ENCODE results near the gene BAZ1B.
A peak's percentile ranks its signal among the peaks of the same experiment; 100 is the strongest.
"Not testable (repeated sequence)": the region's sequence is repeated elsewhere in the genome, so short reads cannot be mapped to it uniquely, and the experiment has no call there.

Gene BAZ1B

GRCh38 chr7:73433924-73434700 is 88.0 kb downstream of the BAZ1B start:
- H3K27ac ChIP-seq (ENCODE audit: low read depth, low read length), result no peak overlapping the region

GRCh38 chr7:73432676-73433075 is 89.4 kb downstream of the BAZ1B start:
- Histone ChIP-seq H3K4me3 (ENCODE audit: low read depth, low read length) (no peak overlapping the region), H3K36me3 (ENCODE audit: control insufficient read depth, insufficient read depth, low read length) (no peaks in the 10 kb centered on the region), H3K4me1 (ENCODE audit: control insufficient read depth, insufficient read depth, low read length) (peaks cover 8% of the 10 kb centered on the region)

More at GRCh38 chr7:73433924-73434700, 88.0 kb downstream of the BAZ1B start:
- H3K36me3 ChIP-seq (ENCODE audit: control insufficient read depth, insufficient read depth, low read length), result peaks cover 3% of the 10 kb centered on the region; the same call in 1 of the 2 replicates
- H3K9me3 ChIP-seq (ENCODE audit: control insufficient read depth, insufficient read depth, low read depth, low read length), result no peaks in the 10 kb centered on the region
- H3K4me1 ChIP-seq (ENCODE audit: control insufficient read depth, insufficient read depth, low read length), result peaks cover 8% of the 10 kb centered on the region; the same call in 1 of the 2 replicates
- peak overlapping the region; percentile 63; the same call in 1 of the 2 replicates for H3K4me3 ChIP-seq (ENCODE audit: low read depth, low read length)
- H3K27me3 ChIP-seq (ENCODE audit: control insufficient read depth, insufficient read depth, low read length), result peaks cover 18% of the 10 kb centered on the region
- no peak overlapping the region for H3K9ac ChIP-seq (ENCODE audit: low read length)

GRCh38 chr7:73431041-73431835 is 90.9 kb downstream of the BAZ1B start:
- H3K36me3 ChIP-seq (ENCODE audit: control insufficient read depth, insufficient read depth, low read length), result no peaks in the 10 kb centered on the region
- H3K27me3 ChIP-seq (ENCODE audit: control insufficient read depth, insufficient read depth, low read length), result peaks cover 18% of the 10 kb centered on the region
- H3K4me1 ChIP-seq (ENCODE audit: control insufficient read depth, insufficient read depth, low read length), result peaks cover 8% of the 10 kb centered on the region
- H3K4me3 ChIP-seq (ENCODE audit: low read depth, low read length), result no peak overlapping the region
- H3K9ac ChIP-seq (ENCODE audit: low read length), result no peak overlapping the region
- no peak overlapping the region for H3K27ac ChIP-seq (ENCODE audit: low read depth, low read length)
- no peaks in the 10 kb centered on the region for H3K9me3 ChIP-seq (ENCODE audit: control insufficient read depth, insufficient read depth, low read depth, low read length)

More at GRCh38 chr7:73432676-73433075, 89.4 kb downstream of the BAZ1B start:
- no peak overlapping the region for H3K9ac ChIP-seq (ENCODE audit: low read length)
- no peaks in the 10 kb centered on the region for H3K9me3 ChIP-seq (ENCODE audit: control insufficient read depth, insufficient read depth, low read depth, low read length)
- no peak overlapping the region for H3K27ac ChIP-seq (ENCODE audit: low read depth, low read length)
- H3K27me3 ChIP-seq (ENCODE audit: control insufficient read depth, insufficient read depth, low read length), result peaks cover 18% of the 10 kb centered on the region

- peaks cover 17% of the 10 kb centered on the region for H3K27me3 ChIP-seq (ENCODE audit: control insufficient read depth, insufficient read depth, low read length)
- H3K36me3 ChIP-seq (ENCODE audit: control insufficient read depth, insufficient read depth, low read length); H3K4me3 ChIP-seq (ENCODE audit: low read depth, low read length); H3K4me1 ChIP-seq (ENCODE audit: control insufficient read depth, insufficient read depth, low read length); H3K9ac ChIP-seq (ENCODE audit: low read length); H3K9me3 ChIP-seq (ENCODE audit: control insufficient read depth, insufficient read depth, low read depth, low read length); H3K27ac ChIP-seq (ENCODE audit: low read depth, low read length): not testable (repeated sequence)
These were observed 91.6 kb downstream of the BAZ1B start for GRCh38 chr7:73430540-73430939.

- peaks cover 10% of the 10 kb centered on the region for H3K27me3 ChIP-seq (ENCODE audit: control insufficient read depth, insufficient read depth, low read length)
- H3K4me1 ChIP-seq (ENCODE audit: control insufficient read depth, insufficient read depth, low read length), result peaks cover 6% of the 10 kb centered on the region
- no peaks in the 10 kb centered on the region for H3K9me3 ChIP-seq (ENCODE audit: control insufficient read depth, insufficient read depth, low read depth, low read length)
- no peak overlapping the region for H3K4me3 ChIP-seq (ENCODE audit: low read depth, low read length)
- no peak overlapping the region for H3K9ac ChIP-seq (ENCODE audit: low read length)
- H3K27ac ChIP-seq (ENCODE audit: low read depth, low read length), result no peak overlapping the region
- H3K36me3 ChIP-seq (ENCODE audit: control insufficient read depth, insufficient read depth, low read length), result no peaks in the 10 kb centered on the region
These were observed 92.2 kb downstream of the BAZ1B start for GRCh38 chr7:73429622-73430505.

GRCh38 chr7:73429215-73429614 is 92.9 kb downstream of the BAZ1B start:
- H3K9ac ChIP-seq (ENCODE audit: low read length), result no peak overlapping the region
- peaks cover 4% of the 10 kb centered on the region for H3K27me3 ChIP-seq (ENCODE audit: control insufficient read depth, insufficient read depth, low read length)
- no peak overlapping the region for H3K27ac ChIP-seq (ENCODE audit: low read depth, low read length)
- H3K36me3 ChIP-seq (ENCODE audit: control insufficient read depth, insufficient read depth, low read length), result no peaks in the 10 kb centered on the region
- H3K9me3 ChIP-seq (ENCODE audit: control insufficient read depth, insufficient read depth, low read depth, low read length), result no peaks in the 10 kb centered on the region
- H3K4me3 ChIP-seq (ENCODE audit: low read depth, low read length), result 0 out of 2 replicates have a peak overlapping the region, but pooled peaks have one; percentile 7
- H3K4me1 ChIP-seq (ENCODE audit: control insufficient read depth, insufficient read depth, low read length), result peaks cover 6% of the 10 kb centered on the region

GRCh38 chr7:73427902-73428787 is 93.9 kb downstream of the BAZ1B start:
- H3K27me3 ChIP-seq (ENCODE audit: control insufficient read depth, insufficient read depth, low read length), result no peaks in the 10 kb centered on the region
- H3K9me3 ChIP-seq (ENCODE audit: control insufficient read depth, insufficient read depth, low read depth, low read length), result no peaks in the 10 kb centered on the region
- H3K9ac ChIP-seq (ENCODE audit: low read length), result no peak overlapping the region
- H3K4me1 ChIP-seq (ENCODE audit: control insufficient read depth, insufficient read depth, low read length), result peaks cover 13% of the 10 kb centered on the region
- no peaks in the 10 kb centered on the region for H3K36me3 ChIP-seq (ENCODE audit: control insufficient read depth, insufficient read depth, low read length)
- no peak overlapping the region for H3K4me3 ChIP-seq (ENCODE audit: low read depth, low read length)
- no peak overlapping the region for H3K27ac ChIP-seq (ENCODE audit: low read depth, low read length)

GRCh38 chr7:73426016-73426415 is 96.1 kb downstream of the BAZ1B start:
- Histone ChIP-seq H3K9ac (ENCODE audit: low read length) (no peak overlapping the region), H3K36me3 (ENCODE audit: control insufficient read depth, insufficient read depth, low read length) (no peaks in the 10 kb centered on the region), H3K4me3 (ENCODE audit: low read depth, low read length) (no peak overlapping the region), H3K27ac (ENCODE audit: low read depth, low read length) (no peak overlapping the region), H3K4me1 (ENCODE audit: control insufficient read depth, insufficient read depth, low read length) (peaks cover 13% of the 10 kb centered on the region), H3K9me3 (ENCODE audit: control insufficient read depth, insufficient read depth, low read depth, low read length) (no peaks in the 10 kb centered on the region), H3K27me3 (ENCODE audit: control insufficient read depth, insufficient read depth, low read length) (no peaks in the 10 kb centered on the region)

- no peaks in the 10 kb centered on the region for H3K27me3 ChIP-seq (ENCODE audit: control insufficient read depth, insufficient read depth, low read length)
These were observed 96.6 kb downstream of the BAZ1B start for GRCh38 chr7:73425356-73425983.

More at GRCh38 chr7:73425356-73425983, 96.6 kb downstream of the BAZ1B start:
- Histone ChIP-seq H3K27ac (ENCODE audit: low read depth, low read length) (no peak overlapping the region), H3K9ac (ENCODE audit: low read length) (no peak overlapping the region), H3K4me3 (ENCODE audit: low read depth, low read length) (no peak overlapping the region), H3K4me1 (ENCODE audit: control insufficient read depth, insufficient read depth, low read length) (peaks cover 13% of the 10 kb centered on the region), H3K9me3 (ENCODE audit: control insufficient read depth, insufficient read depth, low read depth, low read length) (no peaks in the 10 kb centered on the region), H3K36me3 (ENCODE audit: control insufficient read depth, insufficient read depth, low read length) (no peaks in the 10 kb centered on the region)
